H9 (cell line): ENCODE data around the gene MAT2A. TPM values are rescaled to one million over a fixed set of nuclear protein-coding genes. Genes with fewer than 3 reads are reported as not detected.

ENCODE experiments used
- DNase-seq: peaks from one replicate; pipeline ENCODE4 v3.0.0-alpha.2; 2017
- H2AFZ ChIP-seq: one replicate; pipeline ENCODE4 v1.6.1; 2013; ENCODE audit warnings: mild to moderate bottlenecking, low read length, control low read depth, moderate library complexity
- H2AK5ac ChIP-seq: 2 replicates; pipeline ENCODE4 v1.6.1; 2013; ENCODE audit warnings: low read length, control low read depth, mixed read lengths; ENCODE audit not compliant: insufficient read length
- H2BK120ac ChIP-seq: one replicate; pipeline ENCODE4 v1.6.1; 2013; ENCODE audit warnings: low read depth, mild to moderate bottlenecking, low read length, control low read depth, inconsistent platforms; ENCODE audit not compliant: poor library complexity, severe bottlenecking
- H2BK12ac ChIP-seq: 2 replicates; pipeline ENCODE4 v1.6.1; 2013; ENCODE audit warnings: low read length, control low read depth, mixed read lengths, low read depth; ENCODE audit not compliant: insufficient read length
- H2BK15ac ChIP-seq: 2 replicates; pipeline ENCODE4 v1.6.1; 2013; ENCODE audit warnings: low read depth, low read length, control low read depth
- H2BK20ac ChIP-seq: one replicate; pipeline ENCODE4 v1.6.1; 2013; ENCODE audit warnings: low read depth, mild to moderate bottlenecking, low read length, control low read depth, inconsistent platforms; ENCODE audit not compliant: poor library complexity, severe bottlenecking
- H2BK5ac ChIP-seq: 2 replicates; pipeline ENCODE4 v1.6.1; 2013; ENCODE audit warnings: low read length, control low read depth, mixed read lengths; ENCODE audit not compliant: insufficient read length
- H3K14ac ChIP-seq: 2 replicates; pipeline ENCODE4 v1.6.1; 2013; ENCODE audit warnings: low read length, control low read depth; ENCODE audit not compliant: insufficient read depth
- H3K18ac ChIP-seq: 2 replicates; pipeline ENCODE4 v1.6.1; 2013; ENCODE audit warnings: low read depth, mild to moderate bottlenecking, mixed read lengths, low read length, control low read depth; ENCODE audit not compliant: insufficient read length
- H3K23ac ChIP-seq: 2 replicates; pipeline ENCODE4 v1.6.1; 2013; ENCODE audit warnings: low read length, control low read depth, mixed read lengths, low read depth; ENCODE audit not compliant: insufficient read length
- H3K23me2 ChIP-seq: 2 replicates; pipeline ENCODE4 v1.6.1; 2013; ENCODE audit warnings: low read depth, mild to moderate bottlenecking, mixed read lengths, low read length, control low read depth; ENCODE audit not compliant: insufficient read length, poor library complexity, severe bottlenecking
- H3K27ac ChIP-seq: 2 replicates; pipeline ENCODE4 v1.5.1; 2013; ENCODE audit warnings: low read length, control low read depth, mixed read lengths, low read depth; ENCODE audit not compliant: insufficient read length
- H3K27me3 ChIP-seq: 2 replicates; pipeline ENCODE4 v1.6.1; 2013; ENCODE audit warnings: low read length, control low read depth, inconsistent platforms; ENCODE audit not compliant: insufficient read depth
- H3K4ac ChIP-seq: 2 replicates; pipeline ENCODE4 v1.6.1; 2013; ENCODE audit warnings: low read depth, mild to moderate bottlenecking, control low read depth, inconsistent platforms, low read length, moderate library complexity
- H3K4me1 ChIP-seq: 2 replicates; pipeline ENCODE4 v1.6.1; 2013; ENCODE audit warnings: low read length, control low read depth, inconsistent platforms; ENCODE audit not compliant: insufficient read depth
- H3K4me2 ChIP-seq: 2 replicates; pipeline ENCODE4 v1.6.1; 2013; ENCODE audit warnings: low read length, control low read depth, mixed read lengths; ENCODE audit not compliant: insufficient read length, insufficient read depth
- H3K56ac ChIP-seq: 2 replicates; pipeline ENCODE4 v1.6.1; 2013; ENCODE audit warnings: low read depth, mild to moderate bottlenecking, mixed read lengths, low read length, control low read depth; ENCODE audit not compliant: insufficient read length
- H3K79me1 ChIP-seq: 2 replicates; pipeline ENCODE4 v1.6.1; 2013; ENCODE audit warnings: low read depth, mild to moderate bottlenecking, moderate library complexity, low read length, control low read depth, inconsistent platforms; ENCODE audit not compliant: insufficient read depth, poor library complexity, severe bottlenecking
- H3K79me2 ChIP-seq: 2 replicates; pipeline ENCODE4 v1.6.1; 2013; ENCODE audit warnings: low read length, control low read depth, inconsistent platforms; ENCODE audit not compliant: insufficient read depth
- H3K9ac ChIP-seq: 2 replicates; pipeline ENCODE4 v1.6.1; 2013; ENCODE audit warnings: low read length, control low read depth, mixed read lengths; ENCODE audit not compliant: insufficient read length; ENCODE audit errors: extremely low read depth
- H3K9me3 ChIP-seq: one replicate; pipeline ENCODE4 v1.6.1; 2013; ENCODE audit warnings: low read depth, low read length, inconsistent platforms; ENCODE audit not compliant: control insufficient read depth
- H3T11ph ChIP-seq: one replicate; pipeline ENCODE4 v1.6.1; 2013; ENCODE audit warnings: mild to moderate bottlenecking, low read length, control low read depth, inconsistent platforms
- H4K20me1 ChIP-seq: one replicate; pipeline ENCODE4 v1.6.1; 2013; ENCODE audit not compliant: control insufficient read depth, insufficient read length, insufficient read depth
- H4K5ac ChIP-seq: 2 replicates; pipeline ENCODE4 v1.6.1; 2013; ENCODE audit warnings: low read depth, mild to moderate bottlenecking, mixed read lengths, low read length, control low read depth; ENCODE audit not compliant: insufficient read length
- H4K8ac ChIP-seq: replicated peaks from 2 replicates; pipeline ENCODE4 v1.6.1; 2013; ENCODE audit warnings: low read length, control low read depth, mixed read lengths, low read depth; ENCODE audit not compliant: insufficient read length
- H4K91ac ChIP-seq: 2 replicates; pipeline ENCODE4 v1.6.1; 2013; ENCODE audit warnings: low read depth, mild to moderate bottlenecking, moderate library complexity, mixed read lengths, low read length, control low read depth; ENCODE audit not compliant: insufficient read length
- H3K27ac Mint-ChIP-seq, 3 experiments: 2 replicates in 2 of 3; 3 replicates in 1 of 3; pipeline ENCODE4 v1.8.0; 2020 to 2021; ENCODE audit warnings: mixed read lengths in 3 of 3, mild to moderate bottlenecking in 1 of 3, moderate library complexity in 1 of 3
- H3K27me3 Mint-ChIP-seq: 2 replicates; pipeline ENCODE4 v1.8.0; 2021; ENCODE audit warnings: low read depth, mild to moderate bottlenecking, moderate library complexity, mixed read lengths
- H3K36me3 Mint-ChIP-seq, 3 experiments: 2 replicates in 2 of 3; 3 replicates in 1 of 3; pipeline ENCODE4 v1.8.0; 2020 to 2021; ENCODE audit warnings: low read depth in 3 of 3, mixed read lengths in 3 of 3; ENCODE audit not compliant: insufficient read depth in 1 of 3
- H3K4me1 Mint-ChIP-seq, 2 experiments: 2 replicates each; pipeline ENCODE4 v1.8.0; 2020; ENCODE audit warnings: mixed read lengths in 2 of 2
- H3K4me3 Mint-ChIP-seq, 2 experiments: 2 replicates in 1 of 2; 3 replicates in 1 of 2; pipeline ENCODE4 v1.8.0; 2020 to 2021; ENCODE audit warnings: mild to moderate bottlenecking in 2 of 2, mixed read lengths in 2 of 2, moderate library complexity in 1 of 2
- H3K9me3 Mint-ChIP-seq, 2 experiments: 2 replicates in 1 of 2; 3 replicates in 1 of 2; pipeline ENCODE4 v1.8.0; 2020; ENCODE audit warnings: mild to moderate bottlenecking in 2 of 2, mixed read lengths in 2 of 2, moderate library complexity in 1 of 2
- CTCF ChIP-seq: fragments of 200-600 bp; sonication (generic); conservative IDR thresholded peaks from 3 replicates; pipeline ENCODE4 v1.8.0; 2021; ENCODE audit warnings: antibody characterized with exemption, mild to moderate bottlenecking
- WGBS: extraction: QIAGEN DNeasy Blood & Tissue Kit; methylation state at CpG from one replicate; pipeline ENCODE4 v1.1.7; 2013; ENCODE audit warnings: missing lambda C conversion rate, low lambda C conversion rate, mixed read lengths; ENCODE audit not compliant: insufficient read length; ENCODE audit errors: extremely low coverage; 5-methylcytosine and 5-hydroxymethylcytosine counted together
- total RNA-seq: library from RNA; stranded (reverse); gene quantifications from 2 replicates; pipeline ENCODE4 v1.2.1, GENCODE V29; 2021

MAT2A gene
- total RNA-seq, 1 experiment from 2014 or later = 459 TPM

- Histone ChIP-seq H4K20me1 (no peaks in the 10 kb centered on the region), H2BK12ac (no peak overlapping the region), H2AFZ (no peak overlapping the region), H3K79me1 (no peaks in the 10 kb centered on the region), H3K79me2 (peaks cover 25% of the 10 kb centered on the region), H3K23me2 (peaks cover 17% of the 10 kb centered on the region), H4K8ac (no peak overlapping the region), H3K14ac (no peak overlapping the region), H3K9ac (no peak overlapping the region), H3K4ac (no peak overlapping the region), H3K18ac (no peak overlapping the region), H2BK15ac (no peak overlapping the region), H3K23ac (no peak overlapping the region), H3K4me2 (no peak overlapping the region), H4K91ac (no peak overlapping the region), H3T11ph (no peak overlapping the region), H2BK20ac (no peak overlapping the region), H3K56ac (no peak overlapping the region), H3K27me3 (no peaks in the 10 kb centered on the region), H3K4me1 (0 out of 2 replicates have a peak, but pooled peaks cover 2% of the 10 kb centered on the region), H3K27ac (no peak overlapping the region), H2BK120ac (no peak overlapping the region), H4K5ac (no peak overlapping the region), H3K9me3 (no peaks in the 10 kb centered on the region), H2BK5ac (no peak overlapping the region), H2AK5ac (no peak overlapping the region)
- TF ChIP-seq CTCF = no peak
- peaks cover 0 to 3% of the 10 kb centered on the region in 2 experiments; a peak in 1 of 5 replicates for H3K9me3 Mint-ChIP-seq
- DNase-seq = no peak
- peaks cover 20 to 27% (median 23%) of the 10 kb centered on the region in 3 experiments for H3K36me3 Mint-ChIP-seq
- H3K4me1 Mint-ChIP-seq = peaks cover 24 to 32% of the 10 kb centered on the region in 2 experiments
- peaks cover 5% of the 10 kb centered on the region; the same call in 1 of the 2 replicates for H3K27me3 Mint-ChIP-seq
- no CpG with 5 or more reads among the region's 3 CpGs for WGBS
- peak overlapping the region in 1 of 3 experiments; percentile 44; a peak in 2 of 7 replicates for H3K27ac Mint-ChIP-seq
- no peak overlapping the region for H3K4me3 Mint-ChIP-seq
Measured at GRCh38 chr2:85536479-85536878, 2.5 kb upstream of the MAT2A start.
